Stimulated activated CD8-positive, alpha-beta memory T cell treated with anti-CD3 and anti-CD28 coated beads, Interleukin-2, amount 100 ng/mL, for 48 hours (primary cell): ENCODE data around the gene POLR1A.
A peak's percentile ranks its signal among the peaks of the same experiment; 100 is the strongest.

Experiments
- DNase-seq, 2 donors: peaks; one replicate each; pipeline ENCODE4 v3.0.0-alpha.2; 2020; ENCODE audit warnings: low read depth in 2 of 2

Gene POLR1A

DNA sequence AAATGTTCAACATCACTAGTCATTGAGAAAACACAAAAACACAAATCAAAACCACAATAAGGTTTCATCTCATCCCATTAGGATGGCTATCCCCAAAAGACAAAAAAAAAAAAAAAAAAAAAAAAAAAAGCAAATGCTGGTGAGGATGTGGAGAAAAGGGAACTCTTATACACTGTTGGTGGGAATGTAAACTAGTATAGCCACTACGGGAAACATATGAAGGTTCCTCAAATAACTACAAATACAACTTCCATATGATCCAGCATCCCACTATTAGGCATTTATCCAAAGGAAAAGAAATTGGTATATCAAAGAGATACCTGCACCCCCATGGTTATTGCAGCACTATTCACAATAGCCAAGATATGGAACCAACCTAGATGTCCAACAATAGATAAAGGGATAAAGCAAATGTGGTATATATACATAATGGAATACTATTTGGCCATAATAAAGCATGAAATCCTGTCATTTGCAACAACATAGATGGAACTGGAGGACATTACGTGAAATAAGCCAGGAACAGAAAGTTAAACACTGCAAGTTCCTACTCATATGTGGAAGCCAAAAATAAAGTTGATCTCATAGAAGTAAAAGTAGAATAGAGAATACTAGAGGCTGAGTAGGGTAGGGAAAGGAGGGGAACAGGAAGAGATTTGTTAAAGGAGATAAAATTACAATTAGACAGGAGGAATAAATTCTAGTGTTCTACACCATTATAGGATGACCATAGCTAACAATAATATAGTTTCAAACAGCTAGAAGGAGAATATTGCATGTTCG lies 8.4 kb downstream of the POLR1A start:
- no peak for DNase-seq

DNA sequence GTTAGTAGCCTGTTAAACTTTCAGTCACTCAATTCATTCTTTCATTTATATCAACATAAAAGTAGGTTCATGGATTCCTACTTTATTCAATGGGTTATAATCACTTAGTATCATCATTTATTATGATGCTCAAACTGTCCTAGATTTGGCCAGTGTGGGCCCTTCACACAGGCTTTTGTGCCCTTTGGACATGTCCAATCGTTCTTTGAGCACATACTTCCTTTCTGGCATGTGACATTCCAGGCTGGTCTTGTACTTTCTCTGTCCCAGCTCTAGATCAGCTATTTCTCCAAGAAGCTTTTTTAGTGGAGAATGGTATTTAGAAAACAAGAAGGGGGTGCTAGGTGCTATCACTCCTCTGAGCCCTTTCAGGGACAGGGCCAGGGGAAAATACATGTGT lies 11.5 kb downstream of the POLR1A start:
- DNase-seq, result no peak

DNA sequence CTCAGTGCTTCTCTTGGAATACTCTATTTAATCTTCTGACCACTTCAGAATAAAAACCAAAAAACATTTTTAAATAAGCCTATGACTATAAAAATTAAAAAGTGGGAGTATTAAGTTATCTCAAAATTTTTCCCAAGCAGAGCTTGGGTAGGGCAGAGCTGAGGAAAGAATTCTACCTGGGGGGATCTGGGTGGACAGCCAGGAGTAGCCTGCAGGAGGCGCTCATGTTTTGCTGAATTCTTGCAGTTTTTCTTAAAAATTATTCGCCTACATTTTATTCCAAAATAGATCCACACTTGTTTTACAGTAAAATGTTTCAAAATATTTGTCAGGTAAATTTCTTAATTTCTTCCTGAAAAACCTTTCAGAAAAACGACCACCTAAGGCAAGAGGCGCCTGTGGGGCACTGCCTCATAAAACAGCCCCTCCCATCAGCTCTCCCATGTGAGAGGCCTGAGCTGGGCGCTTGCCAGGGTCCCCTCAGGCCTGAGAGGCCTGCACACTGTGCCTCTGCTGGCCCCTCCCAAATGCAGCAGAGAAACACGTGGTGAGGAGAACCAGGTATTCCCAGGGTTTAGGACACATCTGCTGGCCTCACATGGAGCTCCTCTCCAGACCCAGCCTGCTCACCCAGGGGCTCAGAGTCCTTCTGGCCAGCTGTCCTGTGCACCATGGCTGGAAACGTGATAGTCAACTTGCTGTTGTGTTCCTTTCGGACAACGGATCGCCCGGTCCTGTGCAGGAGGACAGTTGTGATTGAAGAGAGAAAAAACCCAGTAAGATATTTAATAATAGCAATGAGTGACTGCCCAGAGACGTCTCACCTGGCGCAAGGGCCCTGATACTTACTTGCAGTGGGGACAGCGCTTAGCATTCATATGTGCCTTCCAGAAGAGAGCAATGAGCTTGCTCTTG lies 17.5 kb downstream of the POLR1A start:
- no peak for DNase-seq

DNA sequence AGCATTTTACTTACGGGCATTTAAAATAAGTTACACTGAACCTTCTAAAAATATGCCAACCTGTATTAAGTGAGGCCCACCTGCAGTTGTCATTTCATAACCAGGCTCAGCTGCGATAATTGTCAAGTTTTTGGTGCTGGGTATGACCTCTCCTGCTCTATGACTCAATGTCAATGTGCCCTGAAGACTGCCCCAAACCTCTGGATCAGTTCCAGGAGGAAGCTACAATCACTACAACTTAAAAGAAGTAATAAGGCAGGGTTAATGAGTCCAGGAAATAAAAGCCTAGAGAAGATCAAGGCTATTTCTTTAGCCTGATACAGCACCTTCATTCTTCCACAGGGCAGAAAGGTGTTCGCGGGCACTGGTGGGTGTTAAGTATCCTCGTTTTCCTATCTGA lies 22.9 kb downstream of the POLR1A start:
- DNase-seq, result no peak

DNA sequence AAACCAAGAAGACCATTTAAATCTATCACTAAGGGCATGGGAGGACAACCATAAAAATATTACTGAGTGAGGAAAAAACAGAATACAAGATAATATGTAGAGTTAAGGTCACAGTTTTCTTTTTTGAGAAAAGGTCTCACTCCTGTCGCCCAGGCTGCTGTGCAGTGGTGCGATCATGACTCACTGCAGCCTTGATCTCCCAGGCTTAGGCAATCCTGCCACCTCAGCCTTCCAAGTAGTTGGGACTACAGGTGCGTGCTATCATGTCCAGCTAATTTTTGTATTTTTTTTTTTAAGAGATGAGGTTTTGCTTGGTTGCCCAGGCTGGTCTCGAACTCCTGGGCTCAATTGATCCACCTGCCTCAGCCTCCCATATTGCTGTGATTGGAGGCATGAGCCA lies 24.0 kb downstream of the POLR1A start:
- no peak for DNase-seq

DNA sequence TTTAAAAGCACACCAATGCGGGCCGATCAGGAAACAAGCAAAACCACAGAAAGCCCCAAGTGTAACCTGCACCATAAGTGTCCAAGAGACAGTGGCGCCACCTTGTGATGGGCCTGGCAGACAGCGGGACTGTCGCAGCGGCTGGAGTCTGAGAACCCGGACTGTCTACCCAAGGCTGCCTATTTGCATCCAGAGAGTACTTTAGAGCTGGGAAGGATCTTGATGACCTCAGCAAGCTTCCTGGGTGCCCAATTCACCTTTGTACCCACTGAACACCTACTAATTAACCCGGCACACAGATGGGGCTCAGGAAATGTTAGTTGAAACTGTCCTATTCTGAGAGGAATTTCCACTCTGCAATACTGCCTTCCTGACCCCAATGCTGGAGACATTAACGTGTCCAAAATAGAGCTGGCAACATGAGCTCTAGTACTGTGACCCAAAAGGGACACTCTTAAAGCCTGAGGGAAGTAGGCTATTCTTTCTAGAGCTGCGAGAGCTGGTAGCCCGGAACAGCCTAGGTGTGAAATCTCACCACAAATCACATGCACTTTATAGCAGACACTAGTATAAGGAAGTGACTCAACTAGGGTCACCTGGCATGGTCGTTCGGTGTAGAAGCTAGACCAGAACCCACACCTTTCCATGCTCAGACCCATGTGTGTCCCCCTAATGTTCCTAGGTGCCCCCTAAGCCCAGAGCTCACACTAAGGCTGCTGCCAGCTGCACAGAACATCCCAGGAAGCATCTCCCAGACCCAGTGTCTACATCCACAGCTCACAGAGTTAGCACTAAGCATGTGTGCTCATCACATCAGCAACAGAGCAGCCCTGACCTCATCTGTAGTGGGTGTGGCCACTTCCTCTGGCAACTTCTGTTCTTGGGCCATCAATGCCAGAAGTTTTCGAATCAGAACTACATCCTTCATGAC lies 25.4 kb downstream of the POLR1A start:
- DNase-seq, result peak; percentile 61 to 73

DNA sequence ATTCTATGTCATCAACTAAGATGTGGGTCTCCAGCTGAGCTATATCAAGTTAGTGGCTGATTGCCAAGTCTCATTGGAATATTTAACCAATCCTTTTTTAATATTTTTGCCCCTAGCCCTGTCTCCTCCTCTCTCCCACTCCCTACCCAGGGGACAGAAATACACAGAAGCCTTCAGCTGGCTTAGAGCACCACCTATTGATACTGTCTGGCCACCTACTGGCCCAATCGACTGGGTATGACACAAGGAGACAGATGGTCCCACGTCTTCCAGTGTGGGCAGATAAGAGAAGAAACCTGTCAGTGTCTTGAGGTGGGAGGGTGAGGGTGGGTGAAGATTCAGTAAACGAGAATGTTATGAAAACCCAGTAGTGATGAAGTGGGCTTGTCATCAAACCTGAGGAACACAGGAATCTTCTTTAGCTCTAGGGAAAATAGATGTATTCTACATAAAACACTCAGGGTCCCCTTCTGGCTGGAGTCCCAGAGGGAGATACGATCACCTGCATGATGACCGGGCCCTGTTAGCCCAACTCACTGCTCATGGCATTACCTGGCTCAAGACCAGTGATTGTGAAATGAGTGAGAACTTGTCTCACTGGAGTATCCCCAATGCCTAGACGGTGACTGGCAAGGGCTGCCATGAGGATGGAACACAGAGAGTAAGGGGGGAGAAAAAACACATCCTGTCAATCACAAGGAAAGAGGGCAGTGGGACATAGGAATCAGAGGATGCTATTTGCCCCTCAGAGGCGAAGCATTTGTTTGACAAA lies 26.7 kb downstream of the POLR1A start:
- no peak for DNase-seq

DNA sequence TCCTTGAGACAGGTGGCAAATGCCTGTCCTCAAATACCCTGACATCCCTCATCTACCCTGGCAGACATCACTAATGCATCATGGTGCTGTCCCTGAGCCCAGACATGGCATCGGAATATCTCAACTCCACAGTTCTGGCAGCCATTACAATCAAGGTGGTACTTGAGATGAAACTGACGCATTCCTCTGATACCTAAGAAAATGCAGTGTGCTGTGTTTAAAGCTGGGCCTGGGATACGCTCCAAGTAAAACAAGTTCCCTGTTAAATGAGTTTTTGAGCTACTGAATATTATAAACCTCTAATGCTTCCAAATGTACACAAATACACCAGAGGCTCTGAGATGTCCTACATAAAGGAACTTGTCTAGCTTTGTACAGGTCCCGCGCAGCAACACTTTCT lies 29.8 kb downstream of the POLR1A start:
- no peak for DNase-seq

DNA sequence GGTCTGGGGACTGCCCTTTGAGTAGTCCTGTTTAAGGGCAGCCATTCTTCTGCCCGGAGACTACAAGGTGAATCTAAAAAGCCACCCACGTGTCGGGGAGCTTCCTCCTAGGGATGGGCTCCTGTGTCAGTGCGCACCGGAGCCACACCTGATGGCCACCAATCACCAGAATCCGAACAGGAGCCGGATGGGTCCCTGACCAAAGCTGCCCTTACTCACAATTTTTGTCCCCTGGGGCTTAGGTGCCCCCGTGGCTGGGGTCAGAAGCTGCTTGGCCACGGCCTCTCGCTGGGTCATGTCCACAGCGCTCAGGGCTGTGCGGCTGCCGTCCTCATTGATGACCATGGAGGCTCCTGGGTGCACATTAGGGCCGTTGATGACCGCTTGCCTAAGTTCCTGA lies 30.9 kb downstream of the POLR1A start:
- no peak for DNase-seq

DNA sequence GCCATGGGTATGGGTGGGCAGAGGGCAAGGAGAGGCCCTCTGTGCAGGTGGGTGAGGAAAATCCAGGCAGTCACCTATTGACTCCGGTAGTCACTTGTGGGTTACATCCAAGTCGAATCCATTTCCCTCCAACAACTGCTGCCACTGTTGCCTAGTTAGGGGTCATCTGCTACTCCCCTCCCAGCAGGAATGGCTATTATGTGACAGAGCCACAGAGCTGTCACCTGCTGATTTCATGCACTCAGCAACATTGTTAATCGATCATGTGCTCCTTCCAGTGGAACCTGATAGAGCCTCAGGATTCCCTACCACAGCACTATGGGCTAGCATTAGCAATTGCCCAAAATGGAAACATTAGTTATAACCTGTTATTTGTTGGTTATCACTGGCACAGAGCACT lies 31.4 kb downstream of the POLR1A start:
- DNase-seq, result no peak

DNA sequence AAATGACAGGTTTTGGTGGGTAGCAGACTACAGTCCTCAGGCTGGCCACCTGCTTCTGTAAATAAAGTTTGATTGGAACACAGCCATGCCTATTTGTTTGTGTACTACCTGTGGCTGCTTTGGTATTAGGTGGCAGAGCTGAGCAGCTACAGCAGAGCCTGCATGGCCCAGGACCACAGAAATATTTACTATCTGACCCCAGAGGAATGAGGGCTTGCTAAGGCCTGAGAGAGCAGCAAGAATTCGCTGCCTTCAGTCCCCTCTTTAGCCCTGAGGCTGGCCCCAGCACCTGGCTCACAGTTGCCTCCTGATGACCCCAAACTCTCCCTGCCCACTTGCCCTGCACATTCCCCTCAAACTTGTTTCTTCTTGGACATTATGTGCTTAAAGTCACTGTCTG lies 32.5 kb downstream of the POLR1A start:
- DNase-seq, result no peak

DNA sequence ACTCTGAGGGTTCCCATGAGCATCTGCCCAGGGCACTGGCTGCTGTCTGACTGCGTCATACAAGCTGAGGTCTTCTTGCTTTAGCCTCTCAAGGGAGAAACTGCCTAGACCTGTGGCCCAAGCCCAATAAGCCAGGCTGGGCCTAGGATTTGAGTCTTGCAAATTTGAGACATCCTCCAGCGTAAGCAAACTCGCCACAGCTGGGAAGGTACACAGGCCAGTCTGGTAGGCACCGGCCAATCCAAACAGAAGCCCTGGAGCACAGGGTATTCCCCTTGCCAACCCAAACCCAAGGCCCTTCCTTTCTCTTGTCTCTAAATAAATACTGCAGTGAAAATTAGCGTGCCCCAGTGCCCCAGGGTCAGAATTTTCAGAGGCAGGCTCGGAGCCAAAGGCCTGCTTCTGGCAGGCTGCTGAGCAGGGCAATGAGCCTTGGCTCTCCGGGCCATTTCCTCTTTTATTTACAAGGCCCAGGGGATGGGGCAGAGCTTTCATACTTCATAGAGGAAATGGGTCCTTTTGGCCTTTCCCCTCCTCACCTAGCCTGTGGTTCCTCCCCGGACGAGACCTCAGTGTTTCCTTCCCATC lies 33.3 kb downstream of the POLR1A start:
- DNase-seq, result no peak

DNA sequence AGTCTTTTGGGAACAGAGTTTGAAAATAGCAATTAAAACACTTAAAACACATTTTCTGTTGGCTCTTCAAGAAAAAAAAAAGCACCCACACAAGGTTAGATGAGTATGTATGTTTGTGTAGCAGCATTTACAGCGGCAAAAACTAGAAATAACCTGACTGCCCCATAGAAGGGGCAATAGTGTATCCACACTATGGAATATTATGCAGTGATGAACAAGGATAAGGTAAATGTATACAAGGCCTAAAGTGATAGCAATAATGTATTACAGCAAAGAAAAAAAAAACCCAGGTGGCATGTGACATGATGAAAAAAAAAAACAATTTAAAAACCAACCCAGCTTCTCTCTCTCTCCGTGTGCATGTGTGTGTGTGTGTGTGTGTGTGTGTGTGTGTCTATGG lies 34.8 kb downstream of the POLR1A start:
- DNase-seq, result no peak

DNA sequence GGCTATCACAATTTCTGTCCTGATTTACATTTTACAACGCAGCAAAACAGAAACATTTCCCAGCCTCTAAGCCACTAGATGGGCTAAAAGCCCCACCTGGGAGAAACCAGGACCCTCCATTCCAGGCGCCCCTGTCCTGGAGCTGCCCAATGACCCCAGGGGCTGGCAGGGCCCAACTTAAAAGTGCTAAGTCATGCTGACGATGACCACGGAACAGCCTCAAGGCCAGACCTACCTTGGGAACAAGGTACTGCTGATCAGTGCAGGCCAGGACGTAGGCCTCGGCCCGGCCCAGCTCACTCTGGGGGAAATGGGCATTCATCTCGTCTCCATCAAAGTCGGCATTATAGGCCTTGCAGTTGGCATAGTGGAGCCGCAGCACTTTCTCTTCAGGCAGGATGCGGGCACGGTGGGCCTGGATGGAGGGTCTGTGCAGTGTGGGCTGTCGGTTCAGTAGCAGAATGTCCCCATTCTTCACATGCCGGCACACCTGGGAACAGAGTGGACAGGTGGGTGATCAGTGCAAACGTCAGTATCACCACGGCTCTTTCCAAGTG lies 35.8 kb downstream of the POLR1A start:
- DNase-seq, result no peak

DNA sequence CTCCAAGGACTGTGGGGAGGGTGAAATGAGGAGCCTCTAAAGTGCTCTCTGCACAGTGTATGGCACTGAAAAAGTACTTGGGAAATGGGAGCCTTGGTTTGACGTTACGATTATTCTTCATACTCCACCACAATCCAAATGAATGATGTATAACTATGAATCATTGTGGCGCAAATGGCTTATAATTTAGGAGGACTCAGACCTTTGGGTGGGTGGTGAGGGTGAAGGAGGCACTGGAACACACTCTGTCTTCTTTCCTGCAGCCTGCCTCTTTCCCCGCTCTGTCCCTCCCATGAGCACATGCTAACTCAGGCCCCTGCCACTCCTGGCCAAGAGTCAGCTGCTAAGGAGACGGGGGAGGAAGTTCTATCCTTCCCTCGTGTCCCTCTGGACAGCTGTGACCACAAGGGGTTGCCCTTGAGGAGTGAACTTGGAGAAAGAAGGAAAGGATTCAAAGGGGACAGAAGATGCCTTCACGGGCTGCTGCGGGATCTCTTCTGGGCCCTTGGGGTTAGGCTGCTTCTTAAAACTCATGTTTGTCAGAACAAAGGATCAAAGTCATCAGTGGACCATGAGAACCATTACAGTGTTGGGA lies 36.5 kb downstream of the POLR1A start:
- no peak for DNase-seq

DNA sequence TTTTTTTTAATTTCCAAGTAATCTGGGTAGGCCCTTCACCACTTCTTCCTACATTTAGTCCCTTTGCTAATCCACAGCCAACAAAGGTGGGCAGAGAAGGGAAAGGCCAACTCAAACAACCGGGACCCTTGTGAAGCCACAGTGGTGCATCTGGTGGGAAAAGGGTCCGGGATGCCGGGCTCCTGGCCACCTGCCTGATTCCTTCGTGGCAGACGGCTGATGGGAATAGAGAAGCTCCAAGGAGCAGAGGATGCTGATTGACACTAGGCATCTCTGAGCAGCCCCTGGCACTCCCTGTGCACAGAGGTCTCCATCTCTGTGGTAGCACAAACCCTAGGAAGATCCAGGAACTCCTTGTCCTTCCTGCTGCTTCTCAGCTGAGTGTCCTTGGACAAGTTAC lies 37.0 kb downstream of the POLR1A start:
- no peak for DNase-seq

DNA sequence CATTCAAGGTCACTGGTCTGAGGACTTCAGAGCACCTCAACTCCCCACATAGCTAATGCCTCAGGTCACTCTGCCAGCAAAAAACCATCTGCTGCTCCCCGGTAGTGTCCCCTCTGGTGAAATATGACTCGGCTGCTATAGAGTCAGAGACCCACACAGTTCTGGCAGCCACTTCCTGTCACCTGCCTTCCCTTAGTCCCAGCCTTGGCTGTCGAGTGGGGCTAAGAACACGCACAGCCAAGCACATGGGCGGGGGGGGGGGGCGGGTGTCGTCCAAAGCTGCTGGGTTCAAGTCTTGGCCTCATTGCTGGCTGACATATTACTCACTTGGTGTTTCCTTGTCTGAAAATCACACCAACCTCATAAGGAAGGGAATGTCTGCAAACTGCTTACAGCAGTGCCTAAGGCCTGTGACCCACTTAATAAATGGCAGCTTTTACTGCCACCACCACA lies 37.5 kb downstream of the POLR1A start:
- DNase-seq, result peak in 1 of 2 donors; percentile 11

DNA sequence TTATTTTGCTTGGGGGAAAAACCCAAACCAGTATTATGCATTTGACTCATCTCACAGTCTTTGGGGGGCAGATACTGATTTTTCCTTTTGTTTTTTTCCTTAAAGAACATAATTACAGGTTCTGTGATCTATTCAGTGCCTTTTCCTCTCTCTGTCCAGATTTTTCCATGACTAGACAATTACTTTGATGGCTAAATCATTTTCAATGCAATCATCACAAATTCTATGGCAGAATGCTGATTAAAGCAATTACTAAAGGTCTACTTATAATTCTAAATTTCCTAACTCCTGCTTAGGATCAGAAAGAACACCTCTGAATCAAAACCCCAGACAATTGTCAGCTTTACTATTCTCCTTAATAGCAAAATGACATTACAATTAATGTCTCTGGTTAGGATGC lies 38.8 kb downstream of the POLR1A start:
- DNase-seq, result no peak

DNA sequence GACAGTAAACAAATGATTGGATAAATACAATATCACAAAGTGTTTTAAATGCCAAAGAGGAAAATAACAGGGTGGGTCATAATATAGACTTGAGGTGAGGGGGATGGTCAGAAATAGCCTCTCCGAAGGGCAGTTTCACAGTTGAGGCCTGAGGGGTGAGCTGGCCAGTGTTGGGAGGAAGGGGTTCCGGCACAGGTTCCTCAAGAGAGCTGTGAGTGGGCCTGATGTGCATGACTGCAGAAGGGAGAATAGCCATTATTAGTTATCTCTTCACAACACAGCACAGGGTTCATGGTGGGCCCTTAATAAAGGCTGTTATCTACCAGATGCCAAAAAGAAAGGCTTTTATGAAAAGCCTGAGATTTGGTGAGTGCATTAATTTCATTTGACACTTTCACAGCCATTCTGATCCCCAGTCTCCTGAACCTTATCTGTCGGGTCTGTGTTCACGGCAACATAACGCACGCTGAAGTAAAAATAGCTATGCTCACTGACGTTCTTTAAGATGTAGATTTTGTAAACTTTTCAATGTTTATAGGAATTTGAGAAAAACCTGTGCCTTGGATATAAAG lies 39.6 kb downstream of the POLR1A start:
- DNase-seq, result no peak

DNA sequence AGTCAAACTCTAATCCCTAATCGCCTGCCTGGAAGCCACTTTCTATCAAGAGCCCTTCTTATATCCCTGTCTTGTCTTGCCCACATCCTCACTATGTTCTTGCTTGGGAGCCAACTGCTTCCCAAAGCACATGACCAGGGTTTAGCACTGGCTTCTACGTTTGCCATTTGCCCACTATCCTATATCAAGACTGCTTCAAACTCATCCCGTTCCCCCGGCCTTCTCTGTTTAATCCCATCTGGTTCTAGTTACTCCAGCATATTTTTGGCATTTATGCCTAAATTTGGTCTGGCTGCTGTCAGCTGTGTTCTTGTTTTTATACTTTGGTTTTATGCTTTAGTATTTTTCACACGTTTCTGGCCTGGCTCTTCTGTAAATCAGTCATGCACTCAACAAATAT lies 40.2 kb downstream of the POLR1A start:
- no peak for DNase-seq
